ENCODE results near the gene C16orf82. TPM values are rescaled to one million over a fixed set of nuclear protein-coding genes. Genes with fewer than 3 reads are reported as not detected.

The C16orf82 gene
- total and polyA plus RNA-seq, 4 donors: not detected

DNA sequence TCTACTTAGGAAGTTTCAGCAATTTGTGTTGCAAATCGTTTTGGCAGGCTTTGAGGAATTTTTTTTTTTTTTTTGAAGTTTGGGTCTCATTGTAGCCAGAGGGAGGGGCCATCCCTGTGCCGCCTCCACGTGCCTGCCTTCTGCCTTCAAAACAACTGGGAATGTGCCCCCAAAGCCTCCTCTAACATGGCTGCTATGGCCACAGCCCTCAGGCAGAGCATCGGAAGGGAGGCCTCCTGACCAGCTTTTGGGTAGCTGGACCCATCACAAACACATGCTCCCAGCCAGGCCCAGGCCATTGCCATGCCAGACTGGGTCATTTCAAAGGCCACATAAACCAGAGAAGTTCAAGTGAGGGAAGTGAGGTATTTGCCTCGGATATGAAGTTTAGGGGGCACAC lies 21.5 kb downstream of the C16orf82 start:
- Histone ChIP-seq H3K9me3 (ENCODE audit: control insufficient read depth in 4 of 4, insufficient read depth in 3 of 4, low read length in 3 of 4) (no peaks in the 10 kb centered on the region), H3K4me1 (ENCODE audit: control insufficient read depth in 5 of 5, insufficient read depth in 5 of 5, low read length in 5 of 5) (no peaks in the 10 kb centered on the region), H3K9ac (ENCODE audit: insufficient read depth in 1 of 2, low read length in 2 of 2) (no peak overlapping the region), H3K27me3 (ENCODE audit: control insufficient read depth in 3 of 3, insufficient read depth in 3 of 3, low read length in 2 of 3) (no peaks in the 10 kb centered on the region), H3K4me3 (no peak overlapping the region), H3K36me3 (ENCODE audit: control insufficient read depth in 4 of 4, insufficient read depth in 4 of 4, low read length in 4 of 4) (no peaks in the 10 kb centered on the region), H3K27ac (ENCODE audit: low read depth in 1 of 2, low read length in 1 of 2) (no peak overlapping the region)
- ATAC-seq (ENCODE audit: insufficient read depth, low FRiP score) (no peak), DNase-seq (no peak)
- TF ChIP-seq CTCF (IDR thresholded peaks at IDR 0.05; ENCODE audit: control extremely low read depth, extremely low read depth): no peak
- 56% methylated on average over 5 of the region's 5 CpGs for WGBS, 2 donors

GRCh38 chr16:27096375-27096774 lies 29.6 kb downstream of the C16orf82 start:
- H3K9me3 ChIP-seq (ENCODE audit: control insufficient read depth in 4 of 4, insufficient read depth in 3 of 4, low read length in 3 of 4): peaks cover 0 to 6% (median 2%) of the 10 kb centered on the region in 4 donors
- no peaks in the 10 kb centered on the region for H3K27me3 ChIP-seq (ENCODE audit: control insufficient read depth in 3 of 3, insufficient read depth in 3 of 3, low read length in 2 of 3)
- TF ChIP-seq CTCF (IDR thresholded peaks at IDR 0.05; ENCODE audit: control extremely low read depth, extremely low read depth): no peak
- peaks cover 0 to 6% (median 0%) of the 10 kb centered on the region in 5 donors for H3K4me1 ChIP-seq (ENCODE audit: control insufficient read depth in 5 of 5, insufficient read depth in 5 of 5, low read length in 5 of 5)
- no peak overlapping the region for H3K9ac ChIP-seq (ENCODE audit: insufficient read depth in 1 of 2, low read length in 2 of 2)
- no peak overlapping the region for H3K4me3 ChIP-seq
- WGBS, 2 donors: 92 to 96% methylated on average over 2 of the region's 2 CpGs
- H3K36me3 ChIP-seq (ENCODE audit: control insufficient read depth in 4 of 4, insufficient read depth in 4 of 4, low read length in 4 of 4): no peaks in the 10 kb centered on the region
- ATAC-seq (ENCODE audit: insufficient read depth, low FRiP score) (no peak), DNase-seq (no peak)
- H3K27ac ChIP-seq (ENCODE audit: low read depth in 1 of 2, low read length in 1 of 2): no peak overlapping the region

DNA sequence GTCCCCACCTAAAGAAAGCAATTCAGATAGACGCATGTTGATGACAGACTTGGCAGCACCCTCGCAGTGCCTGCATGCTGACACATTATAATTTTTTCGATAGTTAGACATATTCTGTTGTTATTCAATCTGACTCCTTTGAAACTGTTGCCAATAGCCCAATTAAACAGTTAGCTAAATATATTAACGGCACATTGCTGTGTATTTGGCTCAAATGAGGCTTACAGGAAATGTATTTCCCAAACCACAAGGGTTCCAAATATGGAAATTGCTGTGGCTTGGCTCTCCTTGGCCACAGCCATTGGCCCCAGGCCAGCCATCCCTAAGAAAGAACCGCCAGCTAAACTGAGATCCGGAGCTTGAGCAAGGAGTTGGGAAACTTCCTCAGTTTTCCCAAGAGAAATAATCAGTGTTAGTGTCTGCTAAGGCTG lies 31.1 kb downstream of the C16orf82 start:
- no peaks in the 10 kb centered on the region for H3K27me3 ChIP-seq (ENCODE audit: control insufficient read depth in 3 of 3, insufficient read depth in 3 of 3, low read length in 2 of 3)
- no peak for ATAC-seq (ENCODE audit: insufficient read depth, low FRiP score)
- H3K36me3 ChIP-seq (ENCODE audit: control insufficient read depth in 4 of 4, insufficient read depth in 4 of 4, low read length in 4 of 4): no peaks in the 10 kb centered on the region
- no peak overlapping the region for H3K4me3 ChIP-seq
- TF ChIP-seq CTCF (IDR thresholded peaks at IDR 0.05; ENCODE audit: control extremely low read depth, extremely low read depth): no peak
- no peak overlapping the region for H3K27ac ChIP-seq (ENCODE audit: low read depth in 1 of 2, low read length in 1 of 2)
- H3K9me3 ChIP-seq (ENCODE audit: control insufficient read depth in 4 of 4, insufficient read depth in 3 of 4, low read length in 3 of 4): peaks cover 0 to 8% (median 2%) of the 10 kb centered on the region in 4 donors
- 50 to 51% methylated on average over 6 of the region's 6 CpGs for WGBS, 2 donors
- H3K4me1 ChIP-seq (ENCODE audit: control insufficient read depth in 5 of 5, insufficient read depth in 5 of 5, low read length in 5 of 5): peaks cover 0 to 6% (median 0%) of the 10 kb centered on the region in 5 donors
- DNase-seq: peak; percentile 44 to 89 (median 75)
- H3K9ac ChIP-seq (ENCODE audit: insufficient read depth in 1 of 2, low read length in 2 of 2): no peak overlapping the region

All from lung (tissue), 12 donors.